GM12878 (cell line): ENCODE measurements around the gene HS6ST1. TPM values are rescaled to one million over a fixed set of nuclear protein-coding genes. Genes with fewer than 3 reads are reported as not detected.
A peak's percentile ranks its signal among the peaks of the same experiment; 100 is the strongest.

Experiments
- BACH1 ChIP-seq: fragments of 450-650 bp; IDR thresholded peaks from 2 replicates; pipeline ENCODE4 v1.6.1; 2017; ENCODE audit warnings: mild to moderate bottlenecking, borderline replicate concordance
- CBX3 ChIP-seq: fragments of 200-600 bp; sonication (generic); IDR thresholded peaks from 2 replicates; pipeline ENCODE4 v1.6.1; 2016; ENCODE audit warnings: low read depth, borderline replicate concordance
- CHD2 ChIP-seq: IDR thresholded peaks from 2 replicates; pipeline ENCODE4 v1.6.1; 2011; ENCODE audit warnings: low read depth, low read length, improper control_type of control experiment, borderline replicate concordance
- CHD4 ChIP-seq: fragments of 200-600 bp; sonication (generic); IDR thresholded peaks from 2 replicates; pipeline ENCODE4 v1.6.1; 2016; ENCODE audit warnings: mild to moderate bottlenecking
- DPF2 ChIP-seq: fragments of 450-650 bp; IDR thresholded peaks from 2 replicates; pipeline ENCODE4 v1.6.1; 2017; ENCODE audit warnings: mild to moderate bottlenecking
- EP300 ChIP-seq, 2 experiments: fragments of 150-350 bp in 1 of 2; IDR thresholded peaks; 2 replicates each; pipeline ENCODE4 v1.6.1; 2011 to 2012; ENCODE audit warnings: low read depth in 2 of 2, low read length in 2 of 2, borderline replicate concordance in 1 of 2, improper control_type of control experiment in 1 of 2, inconsistent platforms in 1 of 2; ENCODE audit not compliant: control insufficient read depth in 1 of 2
- ESRRA ChIP-seq: IDR thresholded peaks from 2 replicates; pipeline ENCODE4 v1.6.1; 2012; ENCODE audit warnings: mild to moderate bottlenecking, low read length, improper control_type of control experiment
- HDAC2 ChIP-seq: fragments of 200-600 bp; sonication (generic); IDR thresholded peaks from 2 replicates; pipeline ENCODE4 v1.6.1; 2017
- NR2F1 ChIP-seq: fragments of 450-650 bp; conservative IDR thresholded peaks from 2 replicates; pipeline ENCODE4 v1.6.1; 2017; ENCODE audit warnings: mild to moderate bottlenecking
- POLR2A ChIP-seq: IDR thresholded peaks from 2 replicates; pipeline ENCODE4 v1.6.1; 2011; ENCODE audit warnings: low read depth, mild to moderate bottlenecking, low read length
- SUPT20H ChIP-seq: IDR thresholded peaks from 2 replicates; pipeline ENCODE4 v1.6.1; 2011; ENCODE audit warnings: low read depth, mild to moderate bottlenecking, low read length, moderate library complexity, borderline replicate concordance; ENCODE audit not compliant: control insufficient read depth
- SUZ12 ChIP-seq: fragments of 200-600 bp; sonication (generic); IDR thresholded peaks from one replicate; pipeline ENCODE4 v1.6.1; 2018; ENCODE audit warnings: antibody characterized with exemption, mild to moderate bottlenecking; ENCODE audit not compliant: unreplicated experiment
- TAF1 ChIP-seq: IDR thresholded peaks from 2 replicates; pipeline ENCODE4 v1.6.1; 2011; ENCODE audit warnings: mild to moderate bottlenecking, low read depth, low read length, borderline replicate concordance
- TCF12 ChIP-seq: IDR thresholded peaks from 2 replicates; pipeline ENCODE4 v1.6.1; 2011; ENCODE audit warnings: low read depth, mild to moderate bottlenecking, low read length
- polyA plus RNA-seq, 11 experiments: library from polyadenylated mRNA; depleted of rRNA in 4 of 11; unstranded in 6 of 11; stranded (reverse) in 5 of 11; fragments of >200 nt; fragmentation: Nextera tagmentation in 4 of 11; fragmentation: Illumina TruSeq in 1 of 11; extraction: Ambion mirVana in 4 of 11; extraction: Trizol in 1 of 11; gene quantifications; 1 replicate in 1 of 11; 2 replicates in 10 of 11; pipeline versions ENCODE4 v1.2.1 to v1.2.3, GENCODE V29; 2011 to 2016; ENCODE audit warnings: inconsistent platforms in 2 of 11, missing spikeins in 2 of 11, low read depth in 1 of 11
- total RNA-seq, 4 experiments: library from RNA; depleted of rRNA in 3 of 4; stranded (reverse); fragments of >200 nt in 3 of 4; fragmentation: Illumina TruSeq in 1 of 4; extraction: Trizol in 1 of 4; gene quantifications; 2 replicates each; pipeline versions ENCODE4 v1.2.1 to v1.2.3, GENCODE V29; 2013 to 2021
- TF ChIP-seq, protein P1 (sequence below), 3 experiments: IDR thresholded peaks in 2 of 3; conservative IDR thresholded peaks in 1 of 3; 2 replicates each; pipeline ENCODE4 v1.5.1; 2011; ENCODE audit warnings: low read depth in 3 of 3, low read length in 3 of 3, mild to moderate bottlenecking in 3 of 3, control low read depth in 2 of 3, moderate library complexity in 2 of 3, inconsistent platforms in 1 of 3, mixed read lengths in 1 of 3; ENCODE audit not compliant: control insufficient read depth in 2 of 3, insufficient read depth in 1 of 3; ENCODE audit errors: extremely low read depth in 1 of 3
- TF ChIP-seq, protein P2 (sequence below): fragments of 450-650 bp; IDR thresholded peaks from 2 replicates; pipeline ENCODE4 v1.6.1; 2017; ENCODE audit warnings: mild to moderate bottlenecking, low read depth, inconsistent platforms; ENCODE audit not compliant: poor library complexity, severe bottlenecking
- TF ChIP-seq, protein P3 (sequence below): fragments of 150-350 bp; IDR thresholded peaks from 2 replicates; pipeline ENCODE4 v1.6.1; 2014; ENCODE audit warnings: mild to moderate bottlenecking, low read depth, low read length
- TF ChIP-seq, protein P4 (sequence below): IDR thresholded peaks from 2 replicates; pipeline ENCODE4 v1.6.1; 2011; ENCODE audit warnings: borderline replicate concordance, low read depth, mild to moderate bottlenecking, moderate library complexity, mixed read lengths, low read length; ENCODE audit not compliant: insufficient read depth; ENCODE audit errors: extremely low read length
- TF ChIP-seq, protein P5 (sequence below): IDR thresholded peaks from 2 replicates; pipeline ENCODE4 v1.6.1; 2012; ENCODE audit warnings: low read depth, low read length, improper control_type of control experiment

Gene HS6ST1
- total and polyA plus RNA-seq, 10 of the 15 experiments (the other 5 are each of a cell fraction or from before 2014, with no cell fraction given): 0.48 to 17.0 (median 4.7) TPM

DNA sequence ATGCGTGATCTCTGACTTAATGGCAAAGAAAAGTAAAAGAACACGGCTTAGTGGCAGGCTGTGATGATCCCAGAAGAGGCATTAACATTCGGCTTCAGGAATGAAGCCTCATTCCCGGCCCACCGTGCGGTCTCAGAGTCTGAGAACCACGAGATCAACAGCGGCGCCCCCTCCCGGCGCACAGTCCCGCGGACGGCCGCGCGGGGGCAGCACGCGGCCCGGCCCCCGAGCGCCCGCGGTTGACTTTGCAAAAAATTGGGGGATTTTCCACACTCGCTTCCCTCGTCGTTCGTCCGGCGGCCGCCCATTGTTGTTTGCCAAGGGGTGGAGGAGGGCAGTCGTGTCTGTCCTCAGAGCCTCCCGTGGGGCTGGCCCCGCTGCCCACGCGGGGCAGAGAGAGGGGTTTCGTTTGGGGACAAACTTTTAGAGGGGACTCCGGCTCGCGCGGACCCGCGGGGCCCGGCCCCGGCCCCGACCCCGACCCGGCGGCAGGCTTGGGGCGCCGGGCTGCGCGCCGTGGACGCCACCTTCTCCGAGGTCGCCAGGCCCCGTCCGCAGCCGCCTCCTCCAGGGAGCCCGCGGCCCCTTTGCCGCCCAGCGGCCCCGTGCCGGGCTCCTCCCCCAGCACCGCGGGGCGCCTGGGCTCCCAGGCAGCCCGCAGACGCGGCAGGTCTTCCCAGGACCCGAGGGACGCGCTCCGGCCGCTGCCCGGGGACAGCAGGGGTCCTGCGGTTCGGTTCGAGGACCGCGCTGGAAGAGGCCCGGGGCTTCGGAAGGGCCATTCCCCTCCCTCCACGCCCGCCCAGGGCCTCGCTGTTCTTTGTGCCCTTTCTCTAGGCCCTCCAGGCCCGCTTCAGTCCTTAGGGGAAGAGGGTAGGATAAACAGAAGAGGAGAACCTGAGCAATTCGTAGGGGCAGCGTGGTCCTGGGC, 3.4 kb upstream of the HS6ST1 start (continued):
- TF ChIP-seq, protein P1, sequence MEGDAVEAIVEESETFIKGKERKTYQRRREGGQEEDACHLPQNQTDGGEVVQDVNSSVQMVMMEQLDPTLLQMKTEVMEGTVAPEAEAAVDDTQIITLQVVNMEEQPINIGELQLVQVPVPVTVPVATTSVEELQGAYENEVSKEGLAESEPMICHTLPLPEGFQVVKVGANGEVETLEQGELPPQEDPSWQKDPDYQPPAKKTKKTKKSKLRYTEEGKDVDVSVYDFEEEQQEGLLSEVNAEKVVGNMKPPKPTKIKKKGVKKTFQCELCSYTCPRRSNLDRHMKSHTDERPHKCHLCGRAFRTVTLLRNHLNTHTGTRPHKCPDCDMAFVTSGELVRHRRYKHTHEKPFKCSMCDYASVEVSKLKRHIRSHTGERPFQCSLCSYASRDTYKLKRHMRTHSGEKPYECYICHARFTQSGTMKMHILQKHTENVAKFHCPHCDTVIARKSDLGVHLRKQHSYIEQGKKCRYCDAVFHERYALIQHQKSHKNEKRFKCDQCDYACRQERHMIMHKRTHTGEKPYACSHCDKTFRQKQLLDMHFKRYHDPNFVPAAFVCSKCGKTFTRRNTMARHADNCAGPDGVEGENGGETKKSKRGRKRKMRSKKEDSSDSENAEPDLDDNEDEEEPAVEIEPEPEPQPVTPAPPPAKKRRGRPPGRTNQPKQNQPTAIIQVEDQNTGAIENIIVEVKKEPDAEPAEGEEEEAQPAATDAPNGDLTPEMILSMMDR (IDR thresholded peaks at IDR 0.05 in 2 of 3, conservative IDR thresholded peaks at IDR 0.05 in 1 of 3; ENCODE audit: control insufficient read depth in 2 of 3, extremely low read depth in 1 of 3, insufficient read depth in 1 of 3, low read depth in 3 of 3, low read length in 3 of 3): peak; percentile 73 to 93 (median 93); a peak in 5 of 6 replicates
- peak; percentile 51; the same call in 1 of the 2 replicates for TF ChIP-seq TAF1
- TF ChIP-seq, protein P2, sequence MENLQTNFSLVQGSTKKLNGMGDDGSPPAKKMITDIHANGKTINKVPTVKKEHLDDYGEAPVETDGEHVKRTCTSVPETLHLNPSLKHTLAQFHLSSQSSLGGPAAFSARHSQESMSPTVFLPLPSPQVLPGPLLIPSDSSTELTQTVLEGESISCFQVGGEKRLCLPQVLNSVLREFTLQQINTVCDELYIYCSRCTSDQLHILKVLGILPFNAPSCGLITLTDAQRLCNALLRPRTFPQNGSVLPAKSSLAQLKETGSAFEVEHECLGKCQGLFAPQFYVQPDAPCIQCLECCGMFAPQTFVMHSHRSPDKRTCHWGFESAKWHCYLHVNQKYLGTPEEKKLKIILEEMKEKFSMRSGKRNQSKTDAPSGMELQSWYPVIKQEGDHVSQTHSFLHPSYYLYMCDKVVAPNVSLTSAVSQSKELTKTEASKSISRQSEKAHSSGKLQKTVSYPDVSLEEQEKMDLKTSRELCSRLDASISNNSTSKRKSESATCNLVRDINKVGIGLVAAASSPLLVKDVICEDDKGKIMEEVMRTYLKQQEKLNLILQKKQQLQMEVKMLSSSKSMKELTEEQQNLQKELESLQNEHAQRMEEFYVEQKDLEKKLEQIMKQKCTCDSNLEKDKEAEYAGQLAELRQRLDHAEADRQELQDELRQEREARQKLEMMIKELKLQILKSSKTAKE: no peak
- TF ChIP-seq CBX3: no peak
- TF ChIP-seq SUZ12: no peak
- peak; percentile 90 for TF ChIP-seq BACH1
- TF ChIP-seq, protein P3, sequence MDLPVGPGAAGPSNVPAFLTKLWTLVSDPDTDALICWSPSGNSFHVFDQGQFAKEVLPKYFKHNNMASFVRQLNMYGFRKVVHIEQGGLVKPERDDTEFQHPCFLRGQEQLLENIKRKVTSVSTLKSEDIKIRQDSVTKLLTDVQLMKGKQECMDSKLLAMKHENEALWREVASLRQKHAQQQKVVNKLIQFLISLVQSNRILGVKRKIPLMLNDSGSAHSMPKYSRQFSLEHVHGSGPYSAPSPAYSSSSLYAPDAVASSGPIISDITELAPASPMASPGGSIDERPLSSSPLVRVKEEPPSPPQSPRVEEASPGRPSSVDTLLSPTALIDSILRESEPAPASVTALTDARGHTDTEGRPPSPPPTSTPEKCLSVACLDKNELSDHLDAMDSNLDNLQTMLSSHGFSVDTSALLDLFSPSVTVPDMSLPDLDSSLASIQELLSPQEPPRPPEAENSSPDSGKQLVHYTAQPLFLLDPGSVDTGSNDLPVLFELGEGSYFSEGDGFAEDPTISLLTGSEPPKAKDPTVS: no peak
- no peak for TF ChIP-seq SUPT20H
- TF ChIP-seq DPF2: peak; percentile 86; the same call in 1 of the 2 replicates
- TF ChIP-seq, protein P4, sequence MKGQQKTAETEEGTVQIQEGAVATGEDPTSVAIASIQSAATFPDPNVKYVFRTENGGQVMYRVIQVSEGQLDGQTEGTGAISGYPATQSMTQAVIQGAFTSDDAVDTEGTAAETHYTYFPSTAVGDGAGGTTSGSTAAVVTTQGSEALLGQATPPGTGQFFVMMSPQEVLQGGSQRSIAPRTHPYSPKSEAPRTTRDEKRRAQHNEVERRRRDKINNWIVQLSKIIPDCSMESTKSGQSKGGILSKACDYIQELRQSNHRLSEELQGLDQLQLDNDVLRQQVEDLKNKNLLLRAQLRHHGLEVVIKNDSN: no peak
- TF ChIP-seq HDAC2: no peak
- 0 out of 2 replicates have a peak, but pooled peaks have one; percentile 18 for TF ChIP-seq TCF12
- peak; percentile 70 for TF ChIP-seq POLR2A
- TF ChIP-seq NR2F1: peak; percentile 83
- TF ChIP-seq EP300 (IDR thresholded peaks at IDR 0.05; ENCODE audit: borderline replicate concordance in 1 of 2, control insufficient read depth in 1 of 2, low read depth in 2 of 2, low read length in 2 of 2): no peak
- TF ChIP-seq CHD2: peak; percentile 68; the same call in 1 of the 2 replicates
- TF ChIP-seq, protein P5, sequence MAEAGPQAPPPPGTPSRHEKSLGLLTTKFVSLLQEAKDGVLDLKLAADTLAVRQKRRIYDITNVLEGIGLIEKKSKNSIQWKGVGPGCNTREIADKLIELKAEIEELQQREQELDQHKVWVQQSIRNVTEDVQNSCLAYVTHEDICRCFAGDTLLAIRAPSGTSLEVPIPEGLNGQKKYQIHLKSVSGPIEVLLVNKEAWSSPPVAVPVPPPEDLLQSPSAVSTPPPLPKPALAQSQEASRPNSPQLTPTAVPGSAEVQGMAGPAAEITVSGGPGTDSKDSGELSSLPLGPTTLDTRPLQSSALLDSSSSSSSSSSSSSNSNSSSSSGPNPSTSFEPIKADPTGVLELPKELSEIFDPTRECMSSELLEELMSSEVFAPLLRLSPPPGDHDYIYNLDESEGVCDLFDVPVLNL: no peak
- TF ChIP-seq CHD4: no peak
- TF ChIP-seq ESRRA: no peak
